ENCODE measurements around the gene ABCC1.
"Not testable (repeated sequence)": the region's sequence is repeated elsewhere in the genome, so short reads cannot be mapped to it uniquely, and the experiment has no call there.

ABCC1 gene

GRCh38 chr16:16190546-16190945 lies 241.1 kb downstream of the ABCC1 start:
- Histone ChIP-seq H3K27me3 (ENCODE audit: insufficient read depth, low read length) (0 out of 2 replicates have a peak, but pooled peaks cover 8% of the 10 kb centered on the region), H3K9me3 (ENCODE audit: low read length) (no peaks in the 10 kb centered on the region), H2AFZ (ENCODE audit: low read length) (no peak overlapping the region), H3K4me2 (ENCODE audit: low read length) (no peak overlapping the region), H3K4me3 (ENCODE audit: low read depth, low read length, poor library complexity, severe bottlenecking) (no peak overlapping the region), H3K79me2 (ENCODE audit: insufficient read depth, low read length) (no peaks in the 10 kb centered on the region), H3K4me1 (ENCODE audit: insufficient read depth, low read length, severe bottlenecking) (no peaks in the 10 kb centered on the region), H4K20me1 (ENCODE audit: insufficient read depth, low read length) (no peaks in the 10 kb centered on the region), H3K9ac (ENCODE audit: low read length) (no peak overlapping the region), H3K27ac (ENCODE audit: low read depth, low read length, poor library complexity, severe bottlenecking) (no peak overlapping the region), H3K36me3 (ENCODE audit: insufficient read depth, low read length) (no peaks in the 10 kb centered on the region), H3F3A (ENCODE audit: insufficient read depth, low read length) (no peaks in the 10 kb centered on the region), H3K9me2 (ENCODE audit: low read depth, low read length) (no peaks in the 10 kb centered on the region)
- TF ChIP-seq CTCF (IDR thresholded peaks at IDR 0.05; ENCODE audit: low read length) (no peak), EZH2 (IDR thresholded peaks at IDR 0.05; ENCODE audit: borderline replicate concordance, low read length) (no peak)

- not testable (repeated sequence) for H3K36me3 ChIP-seq (ENCODE audit: insufficient read depth, low read length); H3K4me3 ChIP-seq (ENCODE audit: low read depth, low read length, poor library complexity, severe bottlenecking)
Measured at GRCh38 chr16:16190966-16191365, 241.6 kb downstream of the ABCC1 start.

GRCh38 chr16:16191493-16192167 lies 242.2 kb downstream of the ABCC1 start:
- H3K27ac ChIP-seq (ENCODE audit: low read depth, low read length, poor library complexity, severe bottlenecking), result no peak overlapping the region
- no peaks in the 10 kb centered on the region for H3K9me3 ChIP-seq (ENCODE audit: low read length)
- no peaks in the 10 kb centered on the region for H3K4me1 ChIP-seq (ENCODE audit: insufficient read depth, low read length, severe bottlenecking)
- H3K4me3 ChIP-seq (ENCODE audit: low read depth, low read length, poor library complexity, severe bottlenecking), result no peak overlapping the region
- H3K27me3 ChIP-seq (ENCODE audit: insufficient read depth, low read length), result 0 out of 2 replicates have a peak, but pooled peaks cover 8% of the 10 kb centered on the region
- H3K9me2 ChIP-seq (ENCODE audit: low read depth, low read length), result no peaks in the 10 kb centered on the region
- no peak overlapping the region for H3K9ac ChIP-seq (ENCODE audit: low read length)
- no peaks in the 10 kb centered on the region for H3F3A ChIP-seq (ENCODE audit: insufficient read depth, low read length)
- no peak overlapping the region for H2AFZ ChIP-seq (ENCODE audit: low read length)
- no peaks in the 10 kb centered on the region for H3K79me2 ChIP-seq (ENCODE audit: insufficient read depth, low read length)
- no peak for TF ChIP-seq CTCF (IDR thresholded peaks at IDR 0.05; ENCODE audit: low read length)
- TF ChIP-seq EZH2 (IDR thresholded peaks at IDR 0.05; ENCODE audit: borderline replicate concordance, low read length), result no peak
- no peaks in the 10 kb centered on the region for H4K20me1 ChIP-seq (ENCODE audit: insufficient read depth, low read length)
- no peaks in the 10 kb centered on the region for H3K36me3 ChIP-seq (ENCODE audit: insufficient read depth, low read length)
- H3K4me2 ChIP-seq (ENCODE audit: low read length), result no peak overlapping the region

More at GRCh38 chr16:16190966-16191365, 241.6 kb downstream of the ABCC1 start:
- not testable (repeated sequence) for H3K4me1 ChIP-seq (ENCODE audit: insufficient read depth, low read length, severe bottlenecking); H3K4me2 ChIP-seq (ENCODE audit: low read length); H3F3A ChIP-seq (ENCODE audit: insufficient read depth, low read length); H3K27ac ChIP-seq (ENCODE audit: low read depth, low read length, poor library complexity, severe bottlenecking); H3K27me3 ChIP-seq (ENCODE audit: insufficient read depth, low read length); H4K20me1 ChIP-seq (ENCODE audit: insufficient read depth, low read length); H3K9me2 ChIP-seq (ENCODE audit: low read depth, low read length); H3K9ac ChIP-seq (ENCODE audit: low read length); H3K79me2 ChIP-seq (ENCODE audit: insufficient read depth, low read length); H3K9me3 ChIP-seq (ENCODE audit: low read length); H2AFZ ChIP-seq (ENCODE audit: low read length)
